ENCODE results near the gene AZU1. TPM values are rescaled to one million over a fixed set of nuclear protein-coding genes. Genes with fewer than 3 reads are reported as not detected.
"Not testable (repeated sequence)": the region's sequence is repeated elsewhere in the genome, so short reads cannot be mapped to it uniquely, and the experiment has no call there.

AZU1 gene
- total RNA-seq, 2 experiments from 2014 or later: not detected

DNA sequence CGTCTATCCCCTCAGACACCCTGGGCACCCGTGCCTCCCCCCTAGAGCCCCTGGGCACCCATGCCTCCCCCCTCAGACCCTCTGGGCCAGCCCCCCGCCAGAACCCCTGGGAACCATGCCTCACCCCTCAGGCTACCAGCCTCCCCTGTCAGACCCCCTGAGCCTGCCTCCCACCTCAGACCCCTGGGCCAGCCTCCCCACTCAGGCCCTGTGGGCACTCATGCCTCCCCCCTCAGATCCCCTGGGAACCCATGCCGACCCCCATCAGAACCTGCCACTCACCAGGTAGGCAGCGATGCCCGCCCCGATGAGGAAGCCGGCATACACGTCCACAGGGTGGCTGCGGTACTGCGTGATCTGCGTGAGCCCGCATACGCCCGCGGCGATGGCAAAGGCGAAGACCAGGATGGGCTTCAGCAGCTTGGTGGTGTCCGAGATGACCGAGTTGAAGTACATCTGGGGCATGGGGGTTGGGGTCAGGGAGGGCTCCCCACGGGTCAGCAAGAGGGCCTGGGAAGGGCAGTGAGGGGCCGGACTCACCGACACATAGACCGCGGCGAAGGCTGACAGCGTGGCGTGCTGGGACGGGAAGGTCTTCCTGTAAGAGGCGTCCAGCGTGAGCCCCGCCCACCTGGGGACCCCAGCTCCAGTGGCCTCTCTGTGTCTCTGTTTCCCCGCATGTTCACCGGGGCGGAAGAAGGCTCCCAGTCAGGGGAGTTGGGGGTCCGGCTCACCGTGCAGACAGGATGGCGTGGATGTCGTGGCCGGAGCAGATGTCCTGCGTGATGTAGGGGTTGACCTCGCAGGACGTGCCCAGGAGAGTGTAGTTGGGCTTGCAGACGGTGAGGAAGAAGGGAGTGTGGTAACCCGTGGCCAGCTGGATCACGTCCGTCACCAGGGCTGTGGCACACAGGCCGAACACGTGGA lies 13.2 kb upstream of the AZU1 start:
- intact Hi-C loops (cut with micrococcal nuclease): no loop called here
- DNase-seq (peak; percentile 27), ATAC-seq (peak; percentile 17)
- Mint-ChIP-seq H3K9me3 (no peaks in the 10 kb centered on the region), H3K27ac (no peak overlapping the region), H3K27me3 (no peaks in the 10 kb centered on the region), H3K4me3 (no peak overlapping the region), H3K36me3 (ENCODE audit: low read depth) (peaks cover 43% of the 10 kb centered on the region), H3K4me1 (ENCODE audit: low read depth) (no peaks in the 10 kb centered on the region)
- ChIA-PET POLR2A (interaction anchor here (1.1 to 4.0 kb wide), 3 partner anchors 9 to 170 kb away, joined by 3 to 106 read pairs (median 4); partner anchors contain the start of genes PTBP1 and WDR18), CTCF (no interaction called here)
- TF ChIP-seq, protein P1, sequence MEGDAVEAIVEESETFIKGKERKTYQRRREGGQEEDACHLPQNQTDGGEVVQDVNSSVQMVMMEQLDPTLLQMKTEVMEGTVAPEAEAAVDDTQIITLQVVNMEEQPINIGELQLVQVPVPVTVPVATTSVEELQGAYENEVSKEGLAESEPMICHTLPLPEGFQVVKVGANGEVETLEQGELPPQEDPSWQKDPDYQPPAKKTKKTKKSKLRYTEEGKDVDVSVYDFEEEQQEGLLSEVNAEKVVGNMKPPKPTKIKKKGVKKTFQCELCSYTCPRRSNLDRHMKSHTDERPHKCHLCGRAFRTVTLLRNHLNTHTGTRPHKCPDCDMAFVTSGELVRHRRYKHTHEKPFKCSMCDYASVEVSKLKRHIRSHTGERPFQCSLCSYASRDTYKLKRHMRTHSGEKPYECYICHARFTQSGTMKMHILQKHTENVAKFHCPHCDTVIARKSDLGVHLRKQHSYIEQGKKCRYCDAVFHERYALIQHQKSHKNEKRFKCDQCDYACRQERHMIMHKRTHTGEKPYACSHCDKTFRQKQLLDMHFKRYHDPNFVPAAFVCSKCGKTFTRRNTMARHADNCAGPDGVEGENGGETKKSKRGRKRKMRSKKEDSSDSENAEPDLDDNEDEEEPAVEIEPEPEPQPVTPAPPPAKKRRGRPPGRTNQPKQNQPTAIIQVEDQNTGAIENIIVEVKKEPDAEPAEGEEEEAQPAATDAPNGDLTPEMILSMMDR (IDR thresholded peaks at IDR 0.05): no peak

DNA sequence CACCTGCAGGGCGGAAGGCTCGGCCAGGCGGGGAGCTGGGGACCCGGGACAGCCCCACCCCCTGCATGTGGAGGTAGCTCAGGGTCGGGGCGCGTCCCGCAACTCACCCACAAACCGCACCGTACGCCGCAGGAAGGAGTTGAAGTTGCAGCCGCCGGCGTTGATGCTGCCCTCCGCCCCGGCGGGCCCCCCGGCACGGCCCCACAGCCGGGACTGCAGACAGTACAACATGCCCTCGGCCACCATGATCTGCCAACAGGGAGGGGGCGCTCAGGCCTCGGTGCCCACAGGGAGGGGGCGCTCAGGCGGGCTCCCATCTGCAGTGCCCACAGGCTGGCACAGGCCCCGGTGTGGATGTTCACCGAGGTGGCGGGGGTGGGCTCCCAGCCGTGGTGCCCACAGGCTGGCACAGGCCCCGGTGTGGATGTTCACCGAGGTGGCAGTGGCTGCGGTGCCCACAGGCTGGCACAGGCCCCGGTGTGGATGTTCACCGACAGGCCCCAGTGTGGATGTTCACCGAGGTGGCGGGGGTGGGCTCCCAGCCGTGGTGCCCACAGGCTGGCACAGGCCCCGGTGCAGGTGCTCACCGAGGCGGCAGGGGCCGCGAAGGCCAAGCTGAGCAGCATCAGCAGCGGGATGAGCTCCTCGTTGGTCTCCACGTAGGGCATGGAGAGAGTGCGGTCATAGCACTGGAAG lies 12.4 kb upstream of the AZU1 start:
- DNase-seq (no peak), ATAC-seq (peak; percentile 21)
- Mint-ChIP-seq H3K4me1 (ENCODE audit: low read depth) (no peaks in the 10 kb centered on the region), H3K4me3 (no peak overlapping the region), H3K36me3 (ENCODE audit: low read depth) (peaks cover 35% of the 10 kb centered on the region), H3K27ac (no peak overlapping the region), H3K27me3 (no peaks in the 10 kb centered on the region), H3K9me3 (no peaks in the 10 kb centered on the region)
- CTCF ChIA-PET: no interaction called here
- TF ChIP-seq, protein P1 (IDR thresholded peaks at IDR 0.05): no peak
- intact Hi-C loops (cut with micrococcal nuclease): no loop called here
- POLR2A ChIA-PET: interaction anchor here (1.1 to 4.0 kb wide), 3 partner anchors 9 to 169 kb away, joined by 3 to 106 read pairs (median 4); partner anchors contain the start of genes PTBP1 and WDR18

DNA sequence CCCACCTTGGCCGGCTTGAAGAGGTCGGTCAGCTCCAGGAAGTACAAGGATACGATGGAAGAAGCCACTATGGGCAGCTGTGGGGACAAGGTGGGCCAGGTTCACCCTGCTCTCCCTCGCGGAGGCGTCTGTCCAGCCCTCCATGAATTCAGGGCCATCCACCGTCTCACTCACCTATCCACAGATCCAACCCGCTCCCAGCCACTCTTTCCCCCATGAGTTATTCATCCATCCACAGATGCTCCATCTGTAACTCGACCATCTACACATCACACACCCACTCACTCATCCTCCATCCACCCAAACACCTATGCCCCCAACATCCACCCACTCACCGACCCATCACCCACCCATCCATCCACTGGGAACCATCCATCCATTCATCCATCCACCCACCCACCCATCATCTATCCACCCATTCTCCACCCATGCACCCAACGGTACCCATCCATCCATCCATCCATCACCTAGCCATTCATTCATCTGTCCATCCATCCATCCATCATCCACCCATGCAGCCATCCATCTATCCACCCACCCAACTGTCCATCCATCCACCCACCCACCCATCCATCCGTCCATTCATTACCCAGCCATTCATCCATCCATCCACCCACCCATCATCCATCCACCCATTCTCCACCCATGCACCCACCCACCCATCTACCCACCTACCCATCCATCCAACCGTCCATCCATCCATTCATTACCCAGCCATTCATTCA lies 11.7 kb upstream of the AZU1 start:
- H3K27ac Mint-ChIP-seq: no peak overlapping the region
- no peak for DNase-seq
- CTCF ChIA-PET: no interaction called here
- TF ChIP-seq, protein P1 (IDR thresholded peaks at IDR 0.05): no peak
- H3K4me1 Mint-ChIP-seq (ENCODE audit: low read depth): no peaks in the 10 kb centered on the region
- POLR2A ChIA-PET: interaction anchor here (4.0 kb wide), 1 partner anchor 16 kb away, joined by 106 read pairs; the partner anchor contains the start of gene PTBP1
- no peaks in the 10 kb centered on the region for H3K9me3 Mint-ChIP-seq
- H3K27me3 Mint-ChIP-seq: no peaks in the 10 kb centered on the region
- peaks cover 31% of the 10 kb centered on the region for H3K36me3 Mint-ChIP-seq (ENCODE audit: low read depth)
- intact Hi-C loops (cut with micrococcal nuclease): no loop called here
- H3K4me3 Mint-ChIP-seq: no peak overlapping the region
- no peak for ATAC-seq

DNA sequence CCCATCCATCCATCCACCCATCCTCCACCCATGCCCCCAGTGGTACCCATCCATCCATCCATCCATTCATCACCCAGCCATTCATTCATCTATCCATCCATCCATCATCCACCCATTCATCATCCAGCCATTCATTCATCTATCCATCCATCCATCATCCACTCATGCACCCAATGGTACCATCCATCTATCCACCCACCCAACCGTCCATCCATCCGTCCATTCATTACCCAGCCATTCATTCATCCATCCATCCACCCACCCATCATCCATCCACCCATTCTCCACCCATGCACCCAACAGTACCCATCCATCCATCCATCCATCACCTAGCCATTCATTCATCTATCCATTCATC lies 11.2 kb upstream of the AZU1 start:
- H3K4me1 Mint-ChIP-seq (ENCODE audit: low read depth): no peaks in the 10 kb centered on the region
- H3K9me3 Mint-ChIP-seq: no peaks in the 10 kb centered on the region
- ATAC-seq: no peak
- H3K4me3 Mint-ChIP-seq: no peak overlapping the region
- DNase-seq: no peak
- POLR2A ChIA-PET: no interaction called here
- CTCF ChIA-PET: no interaction called here
- H3K27me3 Mint-ChIP-seq: no peaks in the 10 kb centered on the region
- H3K36me3 Mint-ChIP-seq (ENCODE audit: low read depth): peaks cover 29% of the 10 kb centered on the region
- intact Hi-C loops (cut with micrococcal nuclease): no loop called here
- no peak overlapping the region for H3K27ac Mint-ChIP-seq
- TF ChIP-seq, protein P1 (IDR thresholded peaks at IDR 0.05): no peak

DNA sequence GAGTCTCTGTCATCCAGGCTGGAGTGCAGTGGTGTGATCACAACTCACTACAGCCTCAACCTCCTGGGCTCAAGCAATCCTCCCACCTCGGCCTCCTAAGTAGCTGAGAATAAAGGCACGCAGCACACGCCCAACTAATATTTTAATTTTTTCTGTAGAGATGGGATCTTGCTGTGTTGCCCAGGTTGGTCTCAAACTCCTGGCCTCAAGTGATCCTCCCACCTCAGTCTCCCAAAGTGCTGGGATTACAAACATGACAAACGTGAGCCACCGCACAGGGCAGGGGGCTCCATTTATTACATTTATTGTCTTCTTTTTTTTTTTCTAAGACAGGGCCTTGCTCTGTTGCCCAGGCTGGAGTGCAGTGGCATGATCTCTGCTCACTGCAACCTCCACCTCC lies 7.4 kb upstream of the AZU1 start:
- POLR2A ChIA-PET: interaction anchor here (1.2 to 2.2 kb wide), 3 partner anchors 11 to 22 kb away, joined by 4 to 7 read pairs (median 5); no protein-coding TSS in a partner anchor

More for the DNA sequence above, 7.4 kb upstream of the AZU1 start:
- peaks cover 11% of the 10 kb centered on the region for H3K36me3 Mint-ChIP-seq (ENCODE audit: low read depth)
- CTCF ChIA-PET; H3K4me3 Mint-ChIP-seq; H3K27me3 Mint-ChIP-seq; H3K4me1 Mint-ChIP-seq (ENCODE audit: low read depth); DNase-seq; H3K9me3 Mint-ChIP-seq; intact Hi-C loops (cut with micrococcal nuclease); H3K27ac Mint-ChIP-seq; ATAC-seq: not testable (repeated sequence)

Measured in activated CD8-positive, alpha-beta T cell treated with anti-CD3 and anti-CD28 coated beads for 36 hours (primary cell).